Measurements from ENCODE around the gene USP32.
A peak's percentile ranks its signal among the peaks of the same experiment; 100 is the strongest.
"Not testable (repeated sequence)": the region's sequence is repeated elsewhere in the genome, so short reads cannot be mapped to it uniquely, and the experiment has no call there.

The USP32 gene

GRCh38 chr17:60392042-60392844 lies at the start of gene USP32:
USP32 (minus strand) TSS chr17:60392133; CDS start chr17:60391939, 194 bp downstream.
- no peak for FAIRE-seq

GRCh38 chr17:60439501-60439900 lies 47.6 kb upstream of the USP32 start:
- FAIRE-seq = no peak

GRCh38 chr17:60436676-60437075 lies 44.7 kb upstream of the USP32 start:
- FAIRE-seq = no peak

- peak; percentile 82 for FAIRE-seq
These were observed 43.6 kb upstream of the USP32 start for GRCh38 chr17:60435244-60436167.

GRCh38 chr17:60433021-60433997 lies 41.4 kb upstream of the USP32 start:
- FAIRE-seq = not testable (repeated sequence)

GRCh38 chr17:60430561-60430960 lies 38.6 kb upstream of the USP32 start:
- FAIRE-seq = not testable (repeated sequence)

- FAIRE-seq = not testable (repeated sequence)
These were observed 36.6 kb upstream of the USP32 start for GRCh38 chr17:60428491-60428890.

- no peak for FAIRE-seq
These were observed 34.7 kb upstream of the USP32 start for GRCh38 chr17:60426596-60426995.

- no peak for FAIRE-seq
These were observed 33.7 kb upstream of the USP32 start for GRCh38 chr17:60425626-60426025.

GRCh38 chr17:60423865-60424264 lies 31.9 kb upstream of the USP32 start:
- FAIRE-seq = no peak

GRCh38 chr17:60422162-60422665 lies 30.3 kb upstream of the USP32 start, which contains the start of gene CHCT1:
CHCT1 (plus strand) TSS chr17:60422489; CDS start chr17:60422593, 104 bp downstream.
- FAIRE-seq = no peak

GRCh38 chr17:60421273-60422161 lies 29.6 kb upstream of the USP32 start:
- no peak for FAIRE-seq

GRCh38 chr17:60419875-60420274 lies 27.9 kb upstream of the USP32 start:
- FAIRE-seq = not testable (repeated sequence)

GRCh38 chr17:60419003-60419402 lies 27.1 kb upstream of the USP32 start:
- FAIRE-seq = not testable (repeated sequence)

GRCh38 chr17:60416368-60416925 lies 24.5 kb upstream of the USP32 start:
- no peak for FAIRE-seq

- FAIRE-seq = no peak
These were observed 23.2 kb upstream of the USP32 start for GRCh38 chr17:60415146-60415545.

- FAIRE-seq = no peak
These were observed 20.8 kb upstream of the USP32 start for GRCh38 chr17:60412701-60413100.

GRCh38 chr17:60410001-60410400 lies 18.1 kb upstream of the USP32 start:
- FAIRE-seq = no peak

GRCh38 chr17:60406887-60407286 lies 15.0 kb upstream of the USP32 start:
- FAIRE-seq = no peak

GRCh38 chr17:60403962-60404361 lies 12.0 kb upstream of the USP32 start:
- FAIRE-seq = no peak

GRCh38 chr17:60403523-60403810 lies 11.5 kb upstream of the USP32 start:
- FAIRE-seq = no peak

Data from islet of Langerhans (tissue), 1 donor.